ENCODE measurements around the gene ZNF423. TPM values are rescaled to one million over a fixed set of nuclear protein-coding genes. Genes with fewer than 3 reads are reported as not detected.

The ZNF423 gene
- total RNA-seq, 1 donor from 2014 or later: 49.8 TPM

DNA sequence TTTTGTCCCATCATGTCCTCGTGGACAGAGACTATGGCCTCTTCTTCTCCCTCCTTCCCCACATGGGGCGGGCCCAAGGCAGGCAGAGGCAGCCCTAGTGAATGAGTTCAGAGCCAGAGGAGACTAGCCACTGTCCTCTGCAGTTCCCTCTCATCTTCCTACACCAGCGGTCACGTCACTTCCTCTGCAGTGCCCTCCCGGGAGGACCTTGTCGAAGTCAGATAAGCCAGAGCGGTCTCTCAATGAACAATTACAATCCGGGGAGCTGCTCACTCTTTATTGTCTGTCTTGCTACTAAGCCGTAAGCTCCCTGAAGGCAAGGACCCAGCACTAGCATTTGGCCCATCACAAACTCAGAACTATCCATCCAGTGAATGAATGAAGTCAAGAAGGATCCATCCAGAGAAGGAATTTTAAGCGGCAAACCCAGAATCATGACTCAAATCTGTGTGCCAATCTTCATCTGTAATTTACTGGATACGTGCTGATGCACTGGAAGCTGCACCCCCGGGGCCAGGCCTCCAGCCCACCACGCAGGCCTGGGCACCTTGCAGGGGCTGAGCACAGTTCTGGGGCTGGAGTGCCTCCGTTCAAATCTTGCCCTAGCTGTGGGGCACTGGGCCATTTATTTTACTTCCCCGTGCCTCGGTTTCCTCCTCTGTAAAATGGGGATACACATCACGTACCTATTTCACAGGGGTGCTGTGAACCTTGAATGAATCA is 18.1 kb downstream of the ZNF423 start:
- Mint-ChIP-seq H3K27me3 (no peaks in the 10 kb centered on the region), H3K4me3 (ENCODE audit: low read depth) (peak overlapping the region; percentile 27), H3K9me3 (ENCODE audit: low read depth) (no peaks in the 10 kb centered on the region), H3K27ac (peak overlapping the region; percentile 22), H3K4me1 (ENCODE audit: low read depth) (peaks cover 28% of the 10 kb centered on the region), H3K36me3 (ENCODE audit: insufficient read depth) (no peaks in the 10 kb centered on the region)
- no peak for DNase-seq (ENCODE audit: low spot score, unreplicated experiment)
- TF ChIP-seq, protein P1, sequence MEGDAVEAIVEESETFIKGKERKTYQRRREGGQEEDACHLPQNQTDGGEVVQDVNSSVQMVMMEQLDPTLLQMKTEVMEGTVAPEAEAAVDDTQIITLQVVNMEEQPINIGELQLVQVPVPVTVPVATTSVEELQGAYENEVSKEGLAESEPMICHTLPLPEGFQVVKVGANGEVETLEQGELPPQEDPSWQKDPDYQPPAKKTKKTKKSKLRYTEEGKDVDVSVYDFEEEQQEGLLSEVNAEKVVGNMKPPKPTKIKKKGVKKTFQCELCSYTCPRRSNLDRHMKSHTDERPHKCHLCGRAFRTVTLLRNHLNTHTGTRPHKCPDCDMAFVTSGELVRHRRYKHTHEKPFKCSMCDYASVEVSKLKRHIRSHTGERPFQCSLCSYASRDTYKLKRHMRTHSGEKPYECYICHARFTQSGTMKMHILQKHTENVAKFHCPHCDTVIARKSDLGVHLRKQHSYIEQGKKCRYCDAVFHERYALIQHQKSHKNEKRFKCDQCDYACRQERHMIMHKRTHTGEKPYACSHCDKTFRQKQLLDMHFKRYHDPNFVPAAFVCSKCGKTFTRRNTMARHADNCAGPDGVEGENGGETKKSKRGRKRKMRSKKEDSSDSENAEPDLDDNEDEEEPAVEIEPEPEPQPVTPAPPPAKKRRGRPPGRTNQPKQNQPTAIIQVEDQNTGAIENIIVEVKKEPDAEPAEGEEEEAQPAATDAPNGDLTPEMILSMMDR (IDR thresholded peaks at IDR 0.05; ENCODE audit: unreplicated experiment): no peak

DNA sequence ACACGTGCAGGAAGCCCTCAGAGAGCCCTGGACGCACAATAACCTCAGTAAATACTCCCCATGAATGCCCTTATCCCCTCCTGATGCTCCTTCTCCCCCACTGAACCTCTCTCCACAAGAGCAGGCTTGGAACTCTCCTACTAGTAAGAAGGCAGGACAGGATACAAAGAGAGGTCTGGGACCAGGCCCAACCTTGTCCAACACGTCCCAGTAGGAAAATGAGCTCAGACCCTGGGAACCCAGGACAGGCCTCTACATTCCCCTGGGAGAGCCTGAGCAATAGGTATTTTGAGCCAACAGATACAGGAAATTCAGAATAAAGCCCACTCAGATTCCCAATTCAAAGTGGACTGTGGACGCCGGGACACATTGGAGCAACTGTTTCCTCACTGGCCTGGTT is 19.2 kb downstream of the ZNF423 start:
- TF ChIP-seq, protein P1 (IDR thresholded peaks at IDR 0.05; ENCODE audit: unreplicated experiment): no peak
- Mint-ChIP-seq H3K4me1 (ENCODE audit: low read depth) (peaks cover 30% of the 10 kb centered on the region), H3K9me3 (ENCODE audit: low read depth) (no peaks in the 10 kb centered on the region), H3K36me3 (ENCODE audit: insufficient read depth) (no peaks in the 10 kb centered on the region), H3K27ac (no peak overlapping the region), H3K27me3 (no peaks in the 10 kb centered on the region), H3K4me3 (ENCODE audit: low read depth) (peak overlapping the region; percentile 20)
- no peak for DNase-seq (ENCODE audit: low spot score, unreplicated experiment)

DNA sequence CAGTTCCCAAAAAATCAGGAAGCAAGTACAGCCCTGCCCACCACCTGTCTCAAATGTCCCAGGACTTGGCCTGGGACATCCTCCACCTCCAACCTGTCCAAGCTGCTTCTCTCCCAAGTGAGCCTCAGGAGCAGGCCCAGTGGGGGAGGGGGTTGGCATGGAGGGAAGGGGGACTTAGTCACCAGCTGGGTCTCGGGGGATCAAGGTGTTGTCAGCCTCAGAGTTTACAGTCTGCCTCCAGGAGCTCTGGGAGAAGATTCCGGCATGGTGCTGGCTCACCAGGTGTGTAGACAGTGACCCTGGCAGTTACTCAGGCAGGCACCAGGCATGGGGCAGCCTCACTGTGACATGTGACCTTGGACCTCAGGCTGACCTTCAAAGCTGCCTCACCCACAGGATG is 19.7 kb downstream of the ZNF423 start:
- H3K36me3 Mint-ChIP-seq (ENCODE audit: insufficient read depth): no peaks in the 10 kb centered on the region
- DNase-seq (ENCODE audit: low spot score, unreplicated experiment): no peak
- TF ChIP-seq, protein P1 (IDR thresholded peaks at IDR 0.05; ENCODE audit: unreplicated experiment): no peak
- no peaks in the 10 kb centered on the region for H3K9me3 Mint-ChIP-seq (ENCODE audit: low read depth)
- peaks cover 29% of the 10 kb centered on the region for H3K4me1 Mint-ChIP-seq (ENCODE audit: low read depth)
- H3K27ac Mint-ChIP-seq: no peak overlapping the region
- no peak overlapping the region for H3K4me3 Mint-ChIP-seq (ENCODE audit: low read depth)
- no peaks in the 10 kb centered on the region for H3K27me3 Mint-ChIP-seq

DNA sequence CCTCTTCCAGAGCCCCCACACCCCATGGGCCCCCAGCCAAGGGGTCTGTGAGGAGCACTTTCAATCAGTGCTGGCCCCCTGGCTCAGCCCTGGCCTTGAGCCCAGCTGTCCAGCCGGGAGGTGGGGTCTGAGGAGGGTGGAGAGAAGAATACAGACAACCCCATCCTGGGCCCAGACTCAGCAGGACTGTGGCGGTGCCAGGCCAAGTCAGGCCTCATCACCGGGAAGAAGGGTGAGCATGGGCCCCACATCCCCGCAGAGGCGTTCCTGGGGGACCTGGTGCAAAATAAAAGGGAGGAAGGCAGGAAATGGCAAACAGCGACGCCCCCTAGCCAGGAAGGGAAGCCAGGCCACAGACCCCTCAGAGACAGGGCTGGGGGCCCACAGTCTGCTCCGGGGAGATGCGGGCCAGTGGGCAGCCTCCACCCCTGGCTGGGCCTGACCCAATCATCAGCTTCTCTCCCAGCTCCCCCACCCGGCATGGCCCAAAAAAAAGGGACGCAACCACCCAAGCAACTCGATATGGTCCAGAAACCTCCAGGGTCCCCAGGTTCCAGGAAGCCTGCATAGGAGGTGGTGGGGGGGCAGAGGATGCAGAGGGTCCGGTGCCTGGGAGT is 20.6 kb downstream of the ZNF423 start:
- Mint-ChIP-seq H3K4me1 (ENCODE audit: low read depth) (peaks cover 27% of the 10 kb centered on the region), H3K36me3 (ENCODE audit: insufficient read depth) (peaks cover 5% of the 10 kb centered on the region), H3K27ac (no peak overlapping the region), H3K27me3 (no peaks in the 10 kb centered on the region), H3K4me3 (ENCODE audit: low read depth) (no peak overlapping the region), H3K9me3 (ENCODE audit: low read depth) (no peaks in the 10 kb centered on the region)
- TF ChIP-seq, protein P1 (IDR thresholded peaks at IDR 0.05; ENCODE audit: unreplicated experiment): no peak
- no peak for DNase-seq (ENCODE audit: low spot score, unreplicated experiment)

DNA sequence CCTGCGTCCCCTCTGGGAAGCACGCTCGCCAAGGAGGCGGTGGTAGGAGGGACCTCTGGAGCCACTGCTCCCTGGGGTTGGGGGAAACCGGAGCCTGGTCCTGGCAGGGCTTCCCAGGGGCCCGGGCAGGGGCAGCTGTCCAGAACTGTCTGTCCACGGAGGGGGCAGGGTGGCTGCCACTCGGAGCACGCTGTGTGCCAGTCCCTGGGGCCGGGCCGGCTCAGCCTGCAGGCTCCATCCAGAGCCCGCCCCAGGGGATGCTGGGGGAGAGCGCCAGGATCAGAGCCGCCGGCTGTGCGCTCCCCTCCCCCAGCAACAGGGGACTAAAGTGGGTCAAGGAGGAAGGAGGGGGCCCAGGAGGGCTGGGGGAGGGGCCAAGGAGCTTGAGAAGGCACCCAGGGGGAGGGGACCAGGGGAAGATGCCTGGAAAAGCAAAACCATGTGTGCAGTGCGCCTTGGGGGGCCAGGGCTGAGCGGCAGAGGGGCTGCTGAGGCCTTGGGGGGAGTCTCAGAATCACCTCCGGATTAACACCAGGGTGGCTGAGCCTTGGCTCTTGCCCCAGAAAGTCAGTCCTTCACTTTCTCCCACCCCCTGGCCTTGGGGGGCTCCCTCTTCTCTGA is 21.3 kb downstream of the ZNF423 start:
- no peaks in the 10 kb centered on the region for H3K9me3 Mint-ChIP-seq (ENCODE audit: low read depth)
- DNase-seq (ENCODE audit: low spot score, unreplicated experiment): no peak
- H3K27me3 Mint-ChIP-seq: no peaks in the 10 kb centered on the region
- H3K4me1 Mint-ChIP-seq (ENCODE audit: low read depth): peaks cover 28% of the 10 kb centered on the region
- no peak overlapping the region for H3K27ac Mint-ChIP-seq
- no peak overlapping the region for H3K4me3 Mint-ChIP-seq (ENCODE audit: low read depth)
- TF ChIP-seq, protein P1 (IDR thresholded peaks at IDR 0.05; ENCODE audit: unreplicated experiment): no peak
- H3K36me3 Mint-ChIP-seq (ENCODE audit: insufficient read depth): peaks cover 8% of the 10 kb centered on the region
